Measurements from ENCODE around the gene LSM4. TPM values are rescaled to one million over a fixed set of nuclear protein-coding genes. Genes with fewer than 3 reads are reported as not detected.

LSM4 gene
- total and polyA plus RNA-seq, 2 of the 13 experiments (the other 11 are each of a cell fraction or from before 2014, with no cell fraction given) = 65.8 to 166 TPM

DNA sequence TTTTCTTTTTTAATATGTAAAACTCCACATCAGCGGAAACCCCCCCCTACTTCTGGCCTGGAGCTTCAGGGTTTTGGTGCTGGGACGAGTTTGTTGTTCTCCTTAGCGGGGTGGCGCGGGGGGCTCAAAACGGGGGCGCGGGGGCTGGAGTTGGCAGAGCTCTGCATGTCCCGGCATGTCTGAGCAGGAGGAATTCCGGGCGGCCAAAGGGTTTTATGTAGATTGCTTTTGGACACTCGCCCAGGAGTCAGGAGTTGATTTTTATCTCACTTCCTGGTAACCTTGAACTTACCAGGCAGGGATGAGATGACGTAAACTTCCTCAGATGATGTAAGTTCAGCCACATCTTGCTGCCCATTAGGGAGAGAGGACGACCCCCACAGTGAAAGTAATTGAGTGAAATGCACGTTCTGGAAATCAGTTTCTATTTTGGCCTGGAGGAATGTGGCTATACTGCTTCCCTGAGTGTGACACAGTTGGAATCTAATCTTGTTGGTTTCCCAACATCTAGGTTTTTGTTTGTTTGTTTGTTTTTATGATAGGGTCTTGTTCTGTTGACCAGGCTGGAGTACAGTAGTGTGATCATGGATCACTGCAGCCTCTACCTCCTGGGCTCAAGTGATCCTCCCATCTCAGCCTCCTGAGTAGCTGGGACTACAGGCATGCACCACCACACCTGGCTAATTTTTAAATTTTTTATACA lies 42.1 kb upstream of the LSM4 start (continued):
- TF ChIP-seq, protein P1, sequence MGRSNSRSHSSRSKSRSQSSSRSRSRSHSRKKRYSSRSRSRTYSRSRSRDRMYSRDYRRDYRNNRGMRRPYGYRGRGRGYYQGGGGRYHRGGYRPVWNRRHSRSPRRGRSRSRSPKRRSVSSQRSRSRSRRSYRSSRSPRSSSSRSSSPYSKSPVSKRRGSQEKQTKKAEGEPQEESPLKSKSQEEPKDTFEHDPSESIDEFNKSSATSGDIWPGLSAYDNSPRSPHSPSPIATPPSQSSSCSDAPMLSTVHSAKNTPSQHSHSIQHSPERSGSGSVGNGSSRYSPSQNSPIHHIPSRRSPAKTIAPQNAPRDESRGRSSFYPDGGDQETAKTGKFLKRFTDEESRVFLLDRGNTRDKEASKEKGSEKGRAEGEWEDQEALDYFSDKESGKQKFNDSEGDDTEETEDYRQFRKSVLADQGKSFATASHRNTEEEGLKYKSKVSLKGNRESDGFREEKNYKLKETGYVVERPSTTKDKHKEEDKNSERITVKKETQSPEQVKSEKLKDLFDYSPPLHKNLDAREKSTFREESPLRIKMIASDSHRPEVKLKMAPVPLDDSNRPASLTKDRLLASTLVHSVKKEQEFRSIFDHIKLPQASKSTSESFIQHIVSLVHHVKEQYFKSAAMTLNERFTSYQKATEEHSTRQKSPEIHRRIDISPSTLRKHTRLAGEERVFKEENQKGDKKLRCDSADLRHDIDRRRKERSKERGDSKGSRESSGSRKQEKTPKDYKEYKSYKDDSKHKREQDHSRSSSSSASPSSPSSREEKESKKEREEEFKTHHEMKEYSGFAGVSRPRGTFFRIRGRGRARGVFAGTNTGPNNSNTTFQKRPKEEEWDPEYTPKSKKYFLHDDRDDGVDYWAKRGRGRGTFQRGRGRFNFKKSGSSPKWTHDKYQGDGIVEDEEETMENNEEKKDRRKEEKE (IDR thresholded peaks at IDR 0.05) = no peak
- TF ChIP-seq ATF7-NPFF (CRISPR knock-in tag; IDR thresholded peaks at IDR 0.05; ENCODE audit: low read depth) (no peak), ZNF605 (CRISPR knock-in tag; IDR thresholded peaks at IDR 0.05) (no peak), SIN3B (IDR thresholded peaks at IDR 0.05; ENCODE audit: low read length) (no peak), GATAD2A (CRISPR knock-in tag; IDR thresholded peaks at IDR 0.05) (peak; percentile 92), ZFP37 (CRISPR knock-in tag; IDR thresholded peaks at IDR 0.05; ENCODE audit: borderline replicate concordance) (0 out of 2 replicates have a peak, but pooled peaks have one; percentile 41), CC2D1A (CRISPR knock-in tag; IDR thresholded peaks at IDR 0.05) (no peak), HOMEZ (CRISPR knock-in tag; IDR thresholded peaks at IDR 0.05; ENCODE audit: low read depth) (no peak; the same call in 1 of the 2 replicates), KDM4B (CRISPR knock-in tag; IDR thresholded peaks at IDR 0.05) (peak; percentile 84), SRSF1 (optimal IDR thresholded peaks at IDR 0.05; ENCODE audit: low read depth, low read length) (no peak), ZNF772 (CRISPR knock-in tag; IDR thresholded peaks at IDR 0.05) (no peak), SKIL (CRISPR knock-in tag; IDR thresholded peaks at IDR 0.05; ENCODE audit: borderline replicate concordance) (peak; percentile 90; the same call in 1 of the 2 replicates), MIER3 (CRISPR knock-in tag; IDR thresholded peaks at IDR 0.05; ENCODE audit: borderline replicate concordance) (peak; percentile 87; the same call in 1 of the 2 replicates), HDAC1 (CRISPR knock-in tag; IDR thresholded peaks at IDR 0.05) (peak; percentile 67; the same call in 1 of the 2 replicates), HOXD1 (CRISPR knock-in tag; IDR thresholded peaks at IDR 0.05) (peak; percentile 77; the same call in 1 of the 2 replicates), ZNF878 (CRISPR knock-in tag; IDR thresholded peaks at IDR 0.05) (0 out of 2 replicates have a peak, but pooled peaks have one; percentile 43)
